ENCODE results near the gene C1QTNF9.

C1QTNF9 gene

DNA sequence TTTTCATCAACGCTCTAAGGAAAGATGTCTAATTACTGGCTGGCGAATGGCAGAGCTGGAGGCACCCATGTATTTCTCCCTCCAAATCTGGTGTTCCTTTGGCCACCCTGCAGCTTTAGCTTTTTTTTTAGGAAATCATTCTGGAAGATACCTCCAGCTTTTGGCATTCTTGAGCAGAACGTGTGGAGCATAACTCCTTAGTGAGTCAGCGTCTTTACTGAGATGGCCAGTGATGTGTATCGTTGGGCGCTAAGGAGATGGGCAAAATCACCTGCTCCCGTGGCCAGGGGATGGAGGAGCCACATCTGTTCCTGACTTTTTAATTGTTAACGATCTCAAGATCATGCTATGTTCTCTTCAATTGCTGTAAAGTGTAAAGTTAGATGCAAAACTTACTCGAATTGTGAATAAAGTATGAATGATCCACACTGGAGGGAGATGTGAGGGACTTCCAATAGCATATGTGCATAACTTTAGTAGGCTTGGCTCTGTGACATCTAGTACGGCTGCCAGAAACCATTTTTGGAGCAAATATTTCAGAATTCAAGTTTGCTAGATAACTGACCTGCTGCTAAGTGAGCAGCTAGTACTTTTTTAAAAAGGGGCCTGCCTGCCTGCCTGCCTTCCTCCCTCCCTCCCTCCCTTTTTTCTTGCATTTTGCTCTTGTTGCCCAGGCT lies 24.4 kb upstream of the C1QTNF9 start:
- H3K27me3 ChIP-seq (ENCODE audit: insufficient read depth, low read length) = no peaks in the 10 kb centered on the region
- H3K9me3 ChIP-seq (ENCODE audit: insufficient read depth, low read depth, low read length) = no peaks in the 10 kb centered on the region
- WGBS = 93% methylated on average over 10 of the region's 10 CpGs
- no peaks in the 10 kb centered on the region for H3K4me1 ChIP-seq (ENCODE audit: insufficient read depth, low read length)
- peaks cover 61% of the 10 kb centered on the region for H3K36me3 ChIP-seq (ENCODE audit: insufficient read depth, low read length)
- H3K27ac ChIP-seq (ENCODE audit: low read depth, low read length) = no peak overlapping the region
- H3K4me3 ChIP-seq (ENCODE audit: low read length) = no peak overlapping the region
- no peak overlapping the region for H3K9ac ChIP-seq (ENCODE audit: low read depth, low read length)

DNA sequence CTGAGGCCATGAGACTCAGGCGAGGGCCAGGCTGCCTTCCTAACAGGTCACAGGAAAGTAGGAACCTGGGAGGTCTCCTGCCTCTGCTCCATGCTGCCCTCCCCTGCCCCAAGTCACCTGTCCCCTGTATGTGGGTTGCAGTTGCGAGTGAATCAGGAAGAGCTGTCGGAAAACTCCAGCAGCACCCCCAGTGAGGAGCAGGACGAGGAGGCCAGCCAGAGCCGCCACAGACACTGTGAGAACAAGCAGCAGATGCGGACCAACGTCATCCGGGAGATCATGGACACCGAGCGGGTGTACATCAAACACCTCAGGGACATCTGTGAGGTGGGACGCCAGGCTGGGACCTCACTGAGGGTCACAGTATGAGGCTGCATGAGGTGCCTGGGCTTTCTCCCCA lies 22.8 kb upstream of the C1QTNF9 start:
- WGBS = 94% methylated on average over 11 of the region's 11 CpGs
- peaks cover 76% of the 10 kb centered on the region for H3K36me3 ChIP-seq (ENCODE audit: insufficient read depth, low read length)
- H3K9ac ChIP-seq (ENCODE audit: low read depth, low read length) = no peak overlapping the region

GRCh38 chr13:24287748-24288287 lies 21.6 kb upstream of the C1QTNF9 start:
- H3K36me3 ChIP-seq (ENCODE audit: insufficient read depth, low read length) = peaks cover 80% of the 10 kb centered on the region
- 96% methylated on average over 8 of the region's 8 CpGs for WGBS
- H3K4me1 ChIP-seq (ENCODE audit: insufficient read depth, low read length) = no peaks in the 10 kb centered on the region
- no peaks in the 10 kb centered on the region for H3K9me3 ChIP-seq (ENCODE audit: insufficient read depth, low read depth, low read length)
- H3K27ac ChIP-seq (ENCODE audit: low read depth, low read length) = no peak overlapping the region
- H3K27me3 ChIP-seq (ENCODE audit: insufficient read depth, low read length) = no peaks in the 10 kb centered on the region
- H3K9ac ChIP-seq (ENCODE audit: low read depth, low read length) = no peak overlapping the region
- no peak overlapping the region for H3K4me3 ChIP-seq (ENCODE audit: low read length)

More for the DNA sequence above, 22.8 kb upstream of the C1QTNF9 start:
- Histone ChIP-seq H3K4me1 (ENCODE audit: insufficient read depth, low read length) (no peaks in the 10 kb centered on the region), H3K4me3 (ENCODE audit: low read length) (no peak overlapping the region), H3K9me3 (ENCODE audit: insufficient read depth, low read depth, low read length) (no peaks in the 10 kb centered on the region), H3K27ac (ENCODE audit: low read depth, low read length) (no peak overlapping the region), H3K27me3 (ENCODE audit: insufficient read depth, low read length) (no peaks in the 10 kb centered on the region)

DNA sequence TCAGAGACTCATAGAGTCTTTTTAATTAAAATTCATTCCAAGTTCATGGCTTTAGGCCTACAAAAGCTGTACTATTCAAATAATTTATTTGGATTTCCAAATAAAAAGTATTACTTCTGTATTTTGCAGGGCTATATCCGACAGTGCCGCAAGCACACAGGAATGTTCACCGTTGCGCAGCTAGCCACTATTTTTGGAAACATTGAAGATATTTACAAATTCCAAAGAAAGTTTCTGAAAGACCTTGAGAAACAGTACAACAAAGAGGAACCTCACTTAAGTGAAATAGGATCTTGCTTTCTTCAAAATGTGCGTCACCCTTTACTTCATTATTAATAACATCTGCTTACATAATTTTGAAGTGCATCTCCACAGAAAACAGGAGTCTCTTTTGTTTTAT lies 20.5 kb upstream of the C1QTNF9 start:
- Histone ChIP-seq H3K4me3 (ENCODE audit: low read length) (no peak overlapping the region), H3K36me3 (ENCODE audit: insufficient read depth, low read length) (peaks cover 83% of the 10 kb centered on the region), H3K9me3 (ENCODE audit: insufficient read depth, low read depth, low read length) (no peaks in the 10 kb centered on the region), H3K9ac (ENCODE audit: low read depth, low read length) (no peak overlapping the region), H3K27me3 (ENCODE audit: insufficient read depth, low read length) (no peaks in the 10 kb centered on the region), H3K27ac (ENCODE audit: low read depth, low read length) (no peak overlapping the region), H3K4me1 (ENCODE audit: insufficient read depth, low read length) (no peaks in the 10 kb centered on the region)
- WGBS = 99% methylated on average over 5 of the region's 5 CpGs

GRCh38 chr13:24290280-24290932 lies 19.0 kb upstream of the C1QTNF9 start:
- Histone ChIP-seq H3K4me3 (ENCODE audit: low read length) (no peak overlapping the region), H3K36me3 (ENCODE audit: insufficient read depth, low read length) (peaks cover 84% of the 10 kb centered on the region), H3K27me3 (ENCODE audit: insufficient read depth, low read length) (no peaks in the 10 kb centered on the region), H3K27ac (ENCODE audit: low read depth, low read length) (no peak overlapping the region), H3K9me3 (ENCODE audit: insufficient read depth, low read depth, low read length) (no peaks in the 10 kb centered on the region), H3K4me1 (ENCODE audit: insufficient read depth, low read length) (no peaks in the 10 kb centered on the region), H3K9ac (ENCODE audit: low read depth, low read length) (no peak overlapping the region)
- whole genome bisulfite sequencing = 94% methylated on average over 20 of the region's 20 CpGs

DNA sequence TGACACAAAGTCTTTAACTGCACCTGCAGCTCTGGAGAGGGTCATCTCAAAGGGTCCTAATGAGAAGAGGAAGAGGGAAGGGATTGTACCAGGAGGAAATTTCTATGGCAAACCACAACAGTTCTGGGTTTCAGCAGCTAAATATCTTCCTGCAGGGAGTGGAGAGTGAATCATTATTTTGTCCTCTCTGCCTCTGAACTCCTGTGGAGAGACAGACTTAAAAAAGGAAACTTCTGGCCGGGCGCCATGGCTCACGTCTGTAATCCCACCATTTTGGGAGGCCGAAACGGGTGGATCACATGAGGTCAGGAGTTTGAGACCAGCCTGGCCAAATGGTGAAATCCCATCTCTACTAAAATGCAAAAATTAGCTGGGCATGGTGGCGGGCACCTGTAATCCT lies 16.9 kb upstream of the C1QTNF9 start:
- no peaks in the 10 kb centered on the region for H3K9me3 ChIP-seq (ENCODE audit: insufficient read depth, low read depth, low read length)
- H3K9ac ChIP-seq (ENCODE audit: low read depth, low read length) = no peak overlapping the region
- H3K27me3 ChIP-seq (ENCODE audit: insufficient read depth, low read length) = no peaks in the 10 kb centered on the region
- WGBS = 97% methylated on average over 6 of the region's 6 CpGs
- H3K27ac ChIP-seq (ENCODE audit: low read depth, low read length) = no peak overlapping the region
- no peaks in the 10 kb centered on the region for H3K4me1 ChIP-seq (ENCODE audit: insufficient read depth, low read length)
- H3K4me3 ChIP-seq (ENCODE audit: low read length) = no peak overlapping the region
- H3K36me3 ChIP-seq (ENCODE audit: insufficient read depth, low read length) = peaks cover 87% of the 10 kb centered on the region

GRCh38 chr13:24293746-24294145 lies 15.6 kb upstream of the C1QTNF9 start:
- no peak overlapping the region for H3K9ac ChIP-seq (ENCODE audit: low read depth, low read length)
- 93% methylated on average over 10 of the region's 10 CpGs for WGBS

GRCh38 chr13:24299488-24300114 lies 9.8 kb upstream of the C1QTNF9 start:
- Histone ChIP-seq H3K4me1 (ENCODE audit: insufficient read depth, low read length) (no peaks in the 10 kb centered on the region), H3K4me3 (ENCODE audit: low read length) (no peak overlapping the region), H3K9me3 (ENCODE audit: insufficient read depth, low read depth, low read length) (no peaks in the 10 kb centered on the region), H3K27ac (ENCODE audit: low read depth, low read length) (no peak overlapping the region), H3K9ac (ENCODE audit: low read depth, low read length) (no peak overlapping the region), H3K27me3 (ENCODE audit: insufficient read depth, low read length) (no peaks in the 10 kb centered on the region), H3K36me3 (ENCODE audit: insufficient read depth, low read length) (peaks cover 88% of the 10 kb centered on the region)
- 94% methylated on average over 16 of the region's 16 CpGs for WGBS

More at GRCh38 chr13:24293746-24294145, 15.6 kb upstream of the C1QTNF9 start:
- Histone ChIP-seq H3K4me3 (ENCODE audit: low read length) (no peak overlapping the region), H3K4me1 (ENCODE audit: insufficient read depth, low read length) (no peaks in the 10 kb centered on the region), H3K36me3 (ENCODE audit: insufficient read depth, low read length) (peaks cover 87% of the 10 kb centered on the region), H3K27ac (ENCODE audit: low read depth, low read length) (no peak overlapping the region), H3K27me3 (ENCODE audit: insufficient read depth, low read length) (no peaks in the 10 kb centered on the region), H3K9me3 (ENCODE audit: insufficient read depth, low read depth, low read length) (no peaks in the 10 kb centered on the region)

DNA sequence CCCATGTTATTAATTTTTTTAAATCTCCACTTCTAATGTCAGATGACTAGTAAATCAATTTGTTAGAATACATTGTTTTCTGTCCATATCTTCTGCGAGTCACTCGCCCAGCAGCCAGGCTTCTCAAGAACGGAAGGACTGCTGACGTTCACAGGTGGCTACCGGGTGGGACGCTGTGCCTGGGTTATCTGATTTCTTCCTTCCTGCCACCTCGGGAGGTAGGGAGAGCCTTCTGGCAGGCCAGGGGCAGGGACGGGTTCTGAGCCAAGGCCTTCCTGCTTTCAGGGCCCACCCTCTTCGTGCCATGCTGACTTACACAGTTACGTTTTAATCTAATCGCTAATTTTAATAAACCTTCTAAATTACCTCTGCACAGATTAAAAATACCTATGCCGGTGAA lies 7.9 kb upstream of the C1QTNF9 start:
- H3K4me1 ChIP-seq (ENCODE audit: insufficient read depth, low read length) = no peaks in the 10 kb centered on the region
- H3K9ac ChIP-seq (ENCODE audit: low read depth, low read length) = no peak overlapping the region
- H3K27ac ChIP-seq (ENCODE audit: low read depth, low read length) = no peak overlapping the region
- no peaks in the 10 kb centered on the region for H3K9me3 ChIP-seq (ENCODE audit: insufficient read depth, low read depth, low read length)
- H3K27me3 ChIP-seq (ENCODE audit: insufficient read depth, low read length) = no peaks in the 10 kb centered on the region
- no peak overlapping the region for H3K4me3 ChIP-seq (ENCODE audit: low read length)
- H3K36me3 ChIP-seq (ENCODE audit: insufficient read depth, low read length) = peaks cover 75% of the 10 kb centered on the region
- 92% methylated on average over 11 of the region's 12 CpGs for WGBS

DNA sequence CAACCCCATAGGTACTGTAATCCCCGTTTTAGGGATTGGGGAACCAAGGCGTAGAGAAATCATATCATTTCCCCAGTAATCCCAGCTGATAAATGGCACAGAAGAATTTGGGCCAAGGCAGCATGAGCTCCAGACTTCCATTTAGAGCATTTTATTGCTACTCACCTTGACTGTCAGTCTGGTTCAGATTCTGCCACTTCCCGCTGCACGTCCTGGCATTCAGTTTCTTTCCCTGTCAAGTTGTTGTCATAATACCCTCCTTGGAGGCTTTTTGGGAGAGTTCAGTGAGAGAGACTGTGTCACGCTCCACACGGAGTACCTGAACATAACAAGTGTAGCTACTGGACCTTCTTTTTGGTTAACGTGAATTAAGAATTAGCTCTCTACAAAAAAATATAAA lies 7.5 kb upstream of the C1QTNF9 start:
- no peaks in the 10 kb centered on the region for H3K4me1 ChIP-seq (ENCODE audit: insufficient read depth, low read length)
- WGBS = 89% methylated on average over 7 of the region's 7 CpGs
- H3K9ac ChIP-seq (ENCODE audit: low read depth, low read length) = no peak overlapping the region
- no peaks in the 10 kb centered on the region for H3K9me3 ChIP-seq (ENCODE audit: insufficient read depth, low read depth, low read length)
- no peak overlapping the region for H3K27ac ChIP-seq (ENCODE audit: low read depth, low read length)
- H3K36me3 ChIP-seq (ENCODE audit: insufficient read depth, low read length) = peaks cover 70% of the 10 kb centered on the region
- no peaks in the 10 kb centered on the region for H3K27me3 ChIP-seq (ENCODE audit: insufficient read depth, low read length)
- no peak overlapping the region for H3K4me3 ChIP-seq (ENCODE audit: low read length)

- 95% methylated on average over 5 of the region's 5 CpGs for whole genome bisulfite sequencing
- Histone ChIP-seq H3K9me3 (ENCODE audit: insufficient read depth, low read depth, low read length) (no peaks in the 10 kb centered on the region), H3K27ac (ENCODE audit: low read depth, low read length) (no peak overlapping the region), H3K4me3 (ENCODE audit: low read length) (no peak overlapping the region), H3K36me3 (ENCODE audit: insufficient read depth, low read length) (peaks cover 44% of the 10 kb centered on the region), H3K9ac (ENCODE audit: low read depth, low read length) (no peak overlapping the region), H3K4me1 (ENCODE audit: insufficient read depth, low read length) (no peaks in the 10 kb centered on the region), H3K27me3 (ENCODE audit: insufficient read depth, low read length) (no peaks in the 10 kb centered on the region)
Observed at GRCh38 chr13:24304620-24305019, 4.8 kb upstream of the C1QTNF9 start.

Data from HUES64 (cell line).